HG03558 (cell line): Measurements from ENCODE around the gene UAP1.
"Not testable (repeated sequence)": the region's sequence is repeated elsewhere in the genome, so short reads cannot be mapped to it uniquely, and the experiment has no call there.

Source experiments
- ATAC-seq: cut with Tn5 transposase; IDR thresholded peaks from one replicate; pipeline ENCODE4 v1.9.1; 2021; ENCODE audit warnings: moderate number of reproducible peaks; ENCODE audit not compliant: unreplicated experiment; ENCODE audit errors: extremely low read depth

Gene UAP1

GRCh38 chr1:162562470-162562828 is 927 bp downstream of the UAP1 start:
- ATAC-seq = no peak

GRCh38 chr1:162564762-162565218 is 3.3 kb downstream of the UAP1 start:
- ATAC-seq = no peak

GRCh38 chr1:162565460-162565859 is 3.9 kb downstream of the UAP1 start:
- ATAC-seq = no peak

GRCh38 chr1:162566870-162567269 is 5.3 kb downstream of the UAP1 start:
- no peak for ATAC-seq

- ATAC-seq = no peak
Observed at GRCh38 chr1:162568802-162569201, 7.3 kb downstream of the UAP1 start.

- no peak for ATAC-seq
Observed at GRCh38 chr1:162570718-162571117, 9.2 kb downstream of the UAP1 start.

GRCh38 chr1:162571121-162571520 is 9.6 kb downstream of the UAP1 start:
- ATAC-seq = not testable (repeated sequence)

GRCh38 chr1:162571696-162572095 is 10.2 kb downstream of the UAP1 start:
- ATAC-seq = no peak

- no peak for ATAC-seq
Observed at GRCh38 chr1:162573136-162573535, 11.6 kb downstream of the UAP1 start.

GRCh38 chr1:162578071-162578700 is 16.7 kb downstream of the UAP1 start:
- ATAC-seq = no peak

GRCh38 chr1:162578936-162579335 is 17.4 kb downstream of the UAP1 start:
- no peak for ATAC-seq

- no peak for ATAC-seq
Observed at GRCh38 chr1:162580308-162580707, 18.8 kb downstream of the UAP1 start.

GRCh38 chr1:162582901-162583300 is 21.4 kb downstream of the UAP1 start:
- ATAC-seq = not testable (repeated sequence)

GRCh38 chr1:162585101-162585500 is 23.6 kb downstream of the UAP1 start:
- not testable (repeated sequence) for ATAC-seq

- ATAC-seq = no peak
Observed at GRCh38 chr1:162587347-162587746, 25.8 kb downstream of the UAP1 start.

- ATAC-seq = no peak
Observed at GRCh38 chr1:162587761-162588260, 26.3 kb downstream of the UAP1 start.

- ATAC-seq = no peak
Observed at GRCh38 chr1:162590101-162590500, 28.6 kb downstream of the UAP1 start.

- no peak for ATAC-seq
Observed at GRCh38 chr1:162590686-162591085, 29.2 kb downstream of the UAP1 start.

GRCh38 chr1:162596514-162597170 is 35.1 kb downstream of the UAP1 start:
- no peak for ATAC-seq

- no peak for ATAC-seq
Observed at GRCh38 chr1:162599451-162599850, 37.9 kb downstream of the UAP1 start.

GRCh38 chr1:162603117-162603516 is 41.6 kb downstream of the UAP1 start:
- not testable (repeated sequence) for ATAC-seq
